ENCODE measurements around the gene STOM. TPM values are rescaled to one million over a fixed set of nuclear protein-coding genes. Genes with fewer than 3 reads are reported as not detected.
"Not testable (repeated sequence)": the region's sequence is repeated elsewhere in the genome, so short reads cannot be mapped to it uniquely, and the experiment has no call there.

The STOM gene
- total RNA-seq, 3 donors from 2014 or later: 79.7 to 335 (median 199) TPM

- DNase-seq: no peak
- no peak overlapping the region for H3K4me3 ChIP-seq
- no peaks in the 10 kb centered on the region for H3K9me3 ChIP-seq
- intact Hi-C loops (cut with DNase I, micrococcal nuclease): no loop called here
- ATAC-seq: no peak
- TF ChIP-seq, protein P1, sequence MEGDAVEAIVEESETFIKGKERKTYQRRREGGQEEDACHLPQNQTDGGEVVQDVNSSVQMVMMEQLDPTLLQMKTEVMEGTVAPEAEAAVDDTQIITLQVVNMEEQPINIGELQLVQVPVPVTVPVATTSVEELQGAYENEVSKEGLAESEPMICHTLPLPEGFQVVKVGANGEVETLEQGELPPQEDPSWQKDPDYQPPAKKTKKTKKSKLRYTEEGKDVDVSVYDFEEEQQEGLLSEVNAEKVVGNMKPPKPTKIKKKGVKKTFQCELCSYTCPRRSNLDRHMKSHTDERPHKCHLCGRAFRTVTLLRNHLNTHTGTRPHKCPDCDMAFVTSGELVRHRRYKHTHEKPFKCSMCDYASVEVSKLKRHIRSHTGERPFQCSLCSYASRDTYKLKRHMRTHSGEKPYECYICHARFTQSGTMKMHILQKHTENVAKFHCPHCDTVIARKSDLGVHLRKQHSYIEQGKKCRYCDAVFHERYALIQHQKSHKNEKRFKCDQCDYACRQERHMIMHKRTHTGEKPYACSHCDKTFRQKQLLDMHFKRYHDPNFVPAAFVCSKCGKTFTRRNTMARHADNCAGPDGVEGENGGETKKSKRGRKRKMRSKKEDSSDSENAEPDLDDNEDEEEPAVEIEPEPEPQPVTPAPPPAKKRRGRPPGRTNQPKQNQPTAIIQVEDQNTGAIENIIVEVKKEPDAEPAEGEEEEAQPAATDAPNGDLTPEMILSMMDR (IDR thresholded peaks at IDR 0.05): no peak
- H3K4me1 ChIP-seq (ENCODE audit: low read depth): no peaks in the 10 kb centered on the region
- no peaks in the 10 kb centered on the region for H3K36me3 ChIP-seq (ENCODE audit: low read depth)
Measured at GRCh38 chr9:121399126-121399882, 29.3 kb upstream of the STOM start.

DNA sequence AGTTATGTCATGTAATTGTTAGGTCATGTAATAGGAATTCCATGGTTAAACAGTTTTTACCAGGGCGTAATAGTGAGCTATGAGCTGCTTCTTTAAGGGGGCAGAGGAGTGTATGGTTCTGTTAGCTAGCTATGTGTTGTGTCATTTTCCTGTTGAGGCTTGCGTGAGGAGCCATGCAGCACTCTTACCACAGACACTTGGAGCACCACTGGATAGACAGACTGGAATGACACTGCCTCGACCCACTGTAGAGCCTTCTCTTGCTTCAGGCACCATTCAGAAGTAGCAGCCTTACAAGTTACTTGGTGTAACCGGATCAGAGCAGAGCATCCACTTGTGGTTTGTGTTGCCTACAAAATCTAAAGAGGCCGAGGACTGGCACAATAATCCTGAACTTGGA lies 28.3 kb upstream of the STOM start:
- intact Hi-C loops (cut with DNase I, micrococcal nuclease): no loop called here
- ATAC-seq (no peak), DNase-seq (no peak)
- Histone ChIP-seq H3K9me3 (no peaks in the 10 kb centered on the region), H3K4me1 (ENCODE audit: low read depth) (no peaks in the 10 kb centered on the region), H3K36me3 (ENCODE audit: low read depth) (no peaks in the 10 kb centered on the region), H3K4me3 (no peak overlapping the region)
- TF ChIP-seq, protein P1 (IDR thresholded peaks at IDR 0.05): no peak

DNA sequence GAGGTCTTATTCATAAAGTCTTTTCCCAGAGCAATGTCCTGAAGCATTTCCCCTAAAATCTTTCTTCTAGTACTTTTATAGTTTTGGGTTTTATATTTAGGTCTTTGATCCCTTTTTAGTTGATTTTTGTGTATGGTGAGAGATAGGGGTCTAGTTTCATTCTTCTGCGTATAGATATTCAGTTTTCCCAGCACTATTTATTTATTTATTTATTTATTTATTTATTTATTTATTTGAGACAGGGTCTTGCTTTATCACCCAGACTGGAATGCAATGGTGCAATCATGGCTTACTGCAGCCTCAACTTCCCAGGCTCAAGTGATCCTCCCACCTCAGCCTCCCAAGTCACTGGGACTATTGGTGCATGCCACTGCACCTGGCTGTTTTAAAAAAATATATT lies 27.2 kb upstream of the STOM start:
- H3K9me3 ChIP-seq; H3K36me3 ChIP-seq (ENCODE audit: low read depth); ATAC-seq; H3K4me1 ChIP-seq (ENCODE audit: low read depth); H3K4me3 ChIP-seq; intact Hi-C loops (cut with DNase I, micrococcal nuclease); DNase-seq: not testable (repeated sequence)

GRCh38 chr9:121395558-121395957 lies 25.5 kb upstream of the STOM start:
- DNase-seq (no peak), ATAC-seq (no peak)
- no peaks in the 10 kb centered on the region for H3K4me1 ChIP-seq (ENCODE audit: low read depth)
- no peaks in the 10 kb centered on the region for H3K9me3 ChIP-seq
- TF ChIP-seq, protein P1 (IDR thresholded peaks at IDR 0.05): no peak
- no peak overlapping the region for H3K4me3 ChIP-seq
- intact Hi-C loops (cut with DNase I, micrococcal nuclease): no loop called here
- no peaks in the 10 kb centered on the region for H3K36me3 ChIP-seq (ENCODE audit: low read depth)

- intact Hi-C loops (cut with DNase I, micrococcal nuclease): no loop called here
- H3K36me3 ChIP-seq (ENCODE audit: low read depth): no peaks in the 10 kb centered on the region
- H3K9me3 ChIP-seq: no peaks in the 10 kb centered on the region
- TF ChIP-seq, protein P1 (IDR thresholded peaks at IDR 0.05): no peak
- ATAC-seq (peak; percentile 23), DNase-seq (no peak)
- H3K4me3 ChIP-seq: no peak overlapping the region
- no peaks in the 10 kb centered on the region for H3K4me1 ChIP-seq (ENCODE audit: low read depth)
Measured at GRCh38 chr9:121394292-121394691, 24.2 kb upstream of the STOM start.

DNA sequence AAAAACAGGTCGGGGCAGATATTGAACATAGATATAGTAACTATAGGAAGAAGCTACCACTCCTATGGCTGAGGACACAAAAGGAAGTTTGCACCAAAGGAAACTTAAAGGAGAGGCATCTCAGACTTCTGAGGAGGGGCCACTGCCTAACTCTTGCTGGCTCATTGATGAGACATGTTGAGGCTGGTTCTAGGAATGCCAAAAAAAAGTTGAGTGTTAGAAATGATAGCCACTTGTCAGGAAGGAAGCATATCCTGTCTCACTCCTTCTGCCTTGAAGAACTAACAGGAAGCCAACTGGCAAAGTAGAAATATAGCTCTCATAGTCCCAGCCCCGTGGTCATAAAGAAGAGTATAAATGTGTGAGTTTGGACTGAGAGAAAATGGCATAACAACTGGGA lies 23.3 kb upstream of the STOM start:
- intact Hi-C loops (cut with DNase I, micrococcal nuclease): no loop called here
- Histone ChIP-seq H3K4me1 (ENCODE audit: low read depth) (no peaks in the 10 kb centered on the region), H3K4me3 (no peak overlapping the region), H3K36me3 (ENCODE audit: low read depth) (no peaks in the 10 kb centered on the region), H3K9me3 (no peaks in the 10 kb centered on the region)
- TF ChIP-seq, protein P1 (IDR thresholded peaks at IDR 0.05): no peak
- peak; percentile 87 for ATAC-seq
- DNase-seq: peak in 1 of 3 donors; percentile 27

Measured in mucosa of descending colon (tissue), 3 donors.